PC-9 (cell line): ENCODE data around the gene UBA3. TPM values are rescaled to one million over a fixed set of nuclear protein-coding genes. Genes with fewer than 3 reads are reported as not detected.

Source experiments
- BruUV-seq: library from RNA; stranded (reverse); fragments of 400-500 nt; replicated peaks from 2 replicates; lab custom pipeline; 2021; lab: Mats Ljungman, UMichigan
- CTCF ChIA-PET: fragments of 300-600 bp; sonication (Branson Sonifier 250); formaldehyde crosslinking; loops from one replicate; lab custom pipeline; 2022; ENCODE audit warnings: antibody characterized with exemption; lab: Charles Lee
- POLR2A ChIA-PET: fragments of 300-600 bp; sonication (Branson Sonifier 250); formaldehyde crosslinking; loops from one replicate; lab custom pipeline; 2022; ENCODE audit warnings: antibody characterized with exemption; ENCODE audit not compliant: unreplicated experiment; lab: Charles Lee
- DNase-seq, 2 experiments: peaks; one replicate each; pipeline versions ENCODE4 v3.0.0 to v3.0.0-alpha.2; 2015 to 2022; ENCODE audit warnings: mixed read lengths in 1 of 2
- H2AFZ ChIP-seq: fragments of 200-600 bp; sonication (generic); 2 replicates; pipeline ENCODE4 v1.8.1; 2017; ENCODE audit warnings: antibody characterized with exemption
- H3F3A ChIP-seq: fragments of 200-600 bp; sonication (generic); 2 replicates; pipeline ENCODE4 v1.8.1; 2017; ENCODE audit warnings: antibody characterized with exemption, mild to moderate bottlenecking, low read depth; ENCODE audit not compliant: insufficient read depth
- H3K27ac ChIP-seq: fragments of 200-600 bp; sonication (generic); 2 replicates; pipeline ENCODE4 v1.6.1; 2016; ENCODE audit warnings: mixed run types
- H3K27me3 ChIP-seq: fragments of 200-600 bp; sonication (generic); 2 replicates; pipeline ENCODE4 v1.6.1; 2016; ENCODE audit warnings: low read depth, mixed run types; ENCODE audit not compliant: insufficient read depth
- H3K36me3 ChIP-seq: fragments of 200-600 bp; sonication (generic); 2 replicates; pipeline ENCODE4 v1.6.1; 2016; ENCODE audit warnings: low read depth, mixed run types
- H3K4me1 ChIP-seq: fragments of 200-600 bp; sonication (generic); replicated peaks from 2 replicates; pipeline ENCODE4 v1.6.1; 2016; ENCODE audit warnings: mixed run types; ENCODE audit not compliant: insufficient read depth
- H3K4me2 ChIP-seq: fragments of 200-600 bp; sonication (generic); 2 replicates; pipeline ENCODE4 v1.6.1; 2017; ENCODE audit warnings: mixed run types
- H3K4me3 ChIP-seq: fragments of 200-600 bp; sonication (generic); 2 replicates; pipeline ENCODE4 v1.6.1; 2016; ENCODE audit warnings: mixed run types
- H3K79me2 ChIP-seq: fragments of 200-600 bp; sonication (generic); 2 replicates; pipeline ENCODE4 v1.6.1; 2017; ENCODE audit warnings: low read depth, mixed run types
- H3K9me2 ChIP-seq: fragments of 200-600 bp; sonication (generic); 2 replicates; pipeline ENCODE4 v1.8.1; 2017; ENCODE audit warnings: mild to moderate bottlenecking; ENCODE audit not compliant: insufficient read depth
- H3K9me3 ChIP-seq: fragments of 200-600 bp; sonication (generic); 2 replicates; pipeline ENCODE4 v1.8.1; 2016; ENCODE audit warnings: low read depth; ENCODE audit not compliant: insufficient read depth
- H4K20me1 ChIP-seq: fragments of 200-600 bp; sonication (generic); 2 replicates; pipeline ENCODE4 v1.8.1; 2017; ENCODE audit not compliant: insufficient read depth
- EZH2 ChIP-seq: fragments of 200-600 bp; sonication (generic); IDR thresholded peaks from 2 replicates; pipeline ENCODE4 v1.8.0; 2017; ENCODE audit warnings: antibody characterized with exemption, low read depth
- intact Hi-C: fragments of 100-400 bp; cut with micrococcal nuclease; formaldehyde crosslinking; loops from one replicate; pipeline ENCODE4 v1.10.0; 2022; ENCODE audit not compliant: unreplicated experiment
- total RNA-seq: library from RNA; stranded (reverse); gene quantifications from 2 replicates; pipeline ENCODE4 v1.2.3, GENCODE V29; 2021
- TF ChIP-seq, protein P1 (sequence below): fragments of 200-600 bp; sonication (generic); conservative IDR thresholded peaks from 2 replicates; pipeline ENCODE4 v1.6.1; 2017; ENCODE audit warnings: mixed run types, antibody characterized with exemption, mild to moderate bottlenecking, moderate library complexity

The UBA3 gene
- total RNA-seq, 1 experiment from 2014 or later: 88.8 TPM

DNA sequence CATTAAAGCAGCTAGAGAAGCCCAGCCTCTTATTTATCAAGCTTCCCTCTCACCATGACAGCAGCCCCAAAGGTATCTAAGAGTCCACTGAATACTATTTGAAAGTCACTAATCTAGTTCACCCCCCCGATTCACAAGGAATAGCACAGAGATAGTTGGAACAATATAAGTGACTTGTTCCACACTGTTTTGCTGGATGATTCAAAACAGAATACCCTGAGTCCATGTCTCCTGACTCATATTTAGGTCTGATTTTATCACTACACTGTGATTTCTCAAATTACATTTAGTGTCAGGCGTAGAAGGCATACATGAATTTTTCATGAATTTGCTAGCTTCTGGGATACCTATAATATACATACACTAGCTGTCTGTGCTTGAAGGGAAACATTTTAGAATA lies 48.0 kb downstream of the UBA3 start:
- no peaks in the 10 kb centered on the region for H3F3A ChIP-seq
- DNase-seq: no peak
- no peak overlapping the region for H3K4me2 ChIP-seq
- H3K4me3 ChIP-seq: no peak overlapping the region
- H3K27ac ChIP-seq: no peak overlapping the region
- no peak for TF ChIP-seq EZH2
- TF ChIP-seq, protein P1, sequence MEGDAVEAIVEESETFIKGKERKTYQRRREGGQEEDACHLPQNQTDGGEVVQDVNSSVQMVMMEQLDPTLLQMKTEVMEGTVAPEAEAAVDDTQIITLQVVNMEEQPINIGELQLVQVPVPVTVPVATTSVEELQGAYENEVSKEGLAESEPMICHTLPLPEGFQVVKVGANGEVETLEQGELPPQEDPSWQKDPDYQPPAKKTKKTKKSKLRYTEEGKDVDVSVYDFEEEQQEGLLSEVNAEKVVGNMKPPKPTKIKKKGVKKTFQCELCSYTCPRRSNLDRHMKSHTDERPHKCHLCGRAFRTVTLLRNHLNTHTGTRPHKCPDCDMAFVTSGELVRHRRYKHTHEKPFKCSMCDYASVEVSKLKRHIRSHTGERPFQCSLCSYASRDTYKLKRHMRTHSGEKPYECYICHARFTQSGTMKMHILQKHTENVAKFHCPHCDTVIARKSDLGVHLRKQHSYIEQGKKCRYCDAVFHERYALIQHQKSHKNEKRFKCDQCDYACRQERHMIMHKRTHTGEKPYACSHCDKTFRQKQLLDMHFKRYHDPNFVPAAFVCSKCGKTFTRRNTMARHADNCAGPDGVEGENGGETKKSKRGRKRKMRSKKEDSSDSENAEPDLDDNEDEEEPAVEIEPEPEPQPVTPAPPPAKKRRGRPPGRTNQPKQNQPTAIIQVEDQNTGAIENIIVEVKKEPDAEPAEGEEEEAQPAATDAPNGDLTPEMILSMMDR: no peak
- no peak overlapping the region for H2AFZ ChIP-seq
- no peaks in the 10 kb centered on the region for H3K9me2 ChIP-seq
- H3K79me2 ChIP-seq: no peaks in the 10 kb centered on the region
- POLR2A ChIA-PET: no interaction called here
- BruUV-seq: no TSS peak
- H3K27me3 ChIP-seq: no peaks in the 10 kb centered on the region
- intact Hi-C loops: no loop called here
- CTCF ChIA-PET: interaction anchor here (0.6 kb wide), 1 partner anchor 760 kb away, joined by 4 read pairs; no protein-coding TSS in a partner anchor
- no peaks in the 10 kb centered on the region for H3K9me3 ChIP-seq
- H3K4me1 ChIP-seq: no peaks in the 10 kb centered on the region
- H4K20me1 ChIP-seq: 0 out of 2 replicates have a peak, but pooled peaks cover 2% of the 10 kb centered on the region
- H3K36me3 ChIP-seq: peaks cover 10% of the 10 kb centered on the region; the same call in 1 of the 2 replicates

DNA sequence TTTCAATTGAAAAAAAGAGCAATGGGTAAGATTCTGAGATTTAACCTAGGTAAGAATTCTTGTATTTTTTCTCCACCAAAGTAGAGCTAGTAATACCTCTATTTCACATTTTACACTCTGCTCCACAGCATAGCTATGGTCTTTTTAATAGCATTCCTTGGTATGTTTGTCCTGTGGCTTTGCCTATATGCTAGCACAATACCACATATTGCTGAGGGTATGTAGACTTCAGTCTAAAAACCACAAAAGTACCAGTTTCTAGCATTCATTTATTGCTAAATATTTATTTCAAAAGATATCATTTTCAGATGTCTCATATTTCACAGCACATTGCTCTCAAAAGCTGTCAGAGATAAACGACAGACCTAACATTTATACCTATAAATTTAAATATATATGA lies 48.5 kb downstream of the UBA3 start:
- Histone ChIP-seq H3K36me3 (peaks cover 8% of the 10 kb centered on the region; the same call in 1 of the 2 replicates), H3K27ac (no peak overlapping the region), H2AFZ (no peak overlapping the region), H3K79me2 (no peaks in the 10 kb centered on the region), H3K9me3 (no peaks in the 10 kb centered on the region), H4K20me1 (0 out of 2 replicates have a peak, but pooled peaks cover 2% of the 10 kb centered on the region), H3K4me1 (no peaks in the 10 kb centered on the region), H3K4me2 (no peak overlapping the region), H3K27me3 (no peaks in the 10 kb centered on the region), H3F3A (no peaks in the 10 kb centered on the region), H3K4me3 (no peak overlapping the region), H3K9me2 (no peaks in the 10 kb centered on the region)
- DNase-seq: no peak
- ChIA-PET POLR2A (interaction anchor here (0.5 kb wide), 1 partner anchor 254 kb away, joined by 8 read pairs; no protein-coding TSS in a partner anchor), CTCF (no interaction called here)
- intact Hi-C loops: no loop called here
- no peak for TF ChIP-seq EZH2
- TF ChIP-seq, protein P1: no peak
- BruUV-seq: no TSS peak

DNA sequence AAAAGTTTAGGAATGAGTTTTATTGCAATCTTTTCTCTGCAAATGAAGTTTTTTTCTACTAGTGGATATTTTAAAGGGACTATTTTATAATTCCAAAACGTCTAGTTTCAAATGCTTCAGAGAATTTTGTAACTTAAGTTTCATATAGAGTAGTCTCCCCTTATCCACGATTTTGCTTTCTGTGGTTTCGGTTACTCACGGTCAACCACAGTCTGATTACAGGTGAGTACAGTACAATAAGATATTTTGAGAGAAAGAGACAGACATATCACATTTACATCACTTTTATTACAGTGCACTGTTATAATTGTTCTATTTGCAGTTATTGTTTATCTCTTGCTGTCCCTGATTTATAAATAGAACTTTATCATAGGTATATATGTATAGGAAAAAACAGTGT lies 59.3 kb downstream of the UBA3 start:
- no peak overlapping the region for H3K4me3 ChIP-seq
- H3K4me1 ChIP-seq: no peaks in the 10 kb centered on the region
- DNase-seq: no peak
- TF ChIP-seq EZH2: no peak
- TF ChIP-seq, protein P1: no peak
- H3F3A ChIP-seq: no peaks in the 10 kb centered on the region; the same call in 1 of the 2 replicates
- no peaks in the 10 kb centered on the region for H3K9me2 ChIP-seq
- no peaks in the 10 kb centered on the region for H3K27me3 ChIP-seq
- H3K27ac ChIP-seq: no peak overlapping the region
- intact Hi-C loops: no loop called here
- H3K4me2 ChIP-seq: no peak overlapping the region
- no TSS peak for BruUV-seq
- 0 out of 2 replicates have a peak, but pooled peaks cover 5% of the 10 kb centered on the region for H3K36me3 ChIP-seq
- ChIA-PET POLR2A (no interaction called here), CTCF (no interaction called here)
- no peaks in the 10 kb centered on the region for H3K79me2 ChIP-seq
- H3K9me3 ChIP-seq: no peaks in the 10 kb centered on the region
- H2AFZ ChIP-seq: no peak overlapping the region
- H4K20me1 ChIP-seq: no peaks in the 10 kb centered on the region
